IPS-20b (cell line): ENCODE data around the gene HORMAD2.
A peak's percentile ranks its signal among the peaks of the same experiment; 100 is the strongest.
"Not testable (repeated sequence)": the region's sequence is repeated elsewhere in the genome, so short reads cannot be mapped to it uniquely, and the experiment has no call there.

Source experiments
- H3K27ac ChIP-seq: one replicate; pipeline ENCODE4 v1.5.1; 2013; ENCODE audit warnings: low read length
- H3K27me3 ChIP-seq: 2 replicates; pipeline ENCODE4 v1.6.1; 2013; ENCODE audit warnings: mild to moderate bottlenecking, low read length, inconsistent platforms; ENCODE audit not compliant: insufficient read depth
- H3K36me3 ChIP-seq: 2 replicates; pipeline ENCODE4 v1.6.1; 2013; ENCODE audit warnings: low read depth, mild to moderate bottlenecking, inconsistent platforms, low read length, moderate library complexity; ENCODE audit not compliant: insufficient read depth
- H3K4me1 ChIP-seq: 2 replicates; pipeline ENCODE4 v1.6.1; 2013; ENCODE audit warnings: mild to moderate bottlenecking, control low read depth, inconsistent platforms, low read length, moderate library complexity; ENCODE audit not compliant: insufficient read depth
- H3K4me3 ChIP-seq: 2 replicates; pipeline ENCODE4 v1.5.1; 2013; ENCODE audit warnings: mild to moderate bottlenecking, low read length, inconsistent platforms
- H3K9ac ChIP-seq: 2 replicates; pipeline ENCODE4 v1.6.1; 2013; ENCODE audit warnings: low read depth, mild to moderate bottlenecking, inconsistent platforms, low read length, moderate library complexity
- H3K9me3 ChIP-seq: 2 replicates; pipeline ENCODE4 v1.6.1; 2013; ENCODE audit warnings: mild to moderate bottlenecking, low read depth, low read length, inconsistent platforms; ENCODE audit not compliant: insufficient read depth

The HORMAD2 gene

DNA sequence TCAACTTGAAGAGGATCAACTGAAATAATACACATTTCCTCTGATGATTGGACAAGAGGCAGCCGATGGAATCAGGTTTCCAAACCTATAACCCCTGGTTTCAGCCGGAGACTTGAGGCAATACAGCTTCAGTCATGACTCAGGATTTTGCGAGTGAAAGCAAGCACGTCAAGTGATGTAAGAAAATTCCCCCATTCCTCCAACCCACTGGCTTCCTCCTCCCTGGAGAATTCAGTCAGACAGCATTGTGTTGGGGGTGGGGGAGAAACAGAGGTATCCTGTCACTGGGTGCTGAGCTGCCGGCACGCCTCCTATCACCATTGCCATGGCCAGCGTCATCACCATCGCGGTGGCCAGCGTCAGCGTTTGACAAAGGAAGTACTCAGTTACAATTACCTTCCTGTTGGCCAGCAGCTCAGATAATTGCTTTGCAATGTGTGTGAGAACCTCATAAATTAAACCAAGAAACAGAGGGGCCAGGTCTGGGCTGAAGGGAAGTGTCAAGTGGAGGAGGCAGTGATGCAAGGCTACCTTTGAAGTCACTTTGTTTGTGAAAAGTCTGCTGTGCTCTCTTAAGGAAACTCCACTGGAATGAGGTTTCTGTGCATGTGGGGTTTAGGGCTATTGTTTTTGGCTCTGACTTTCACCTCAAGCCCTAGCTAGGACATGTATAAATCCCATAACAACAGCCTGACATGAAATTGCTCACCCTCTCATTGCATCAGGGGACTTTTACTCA lies 116.0 kb downstream of the HORMAD2 start:
- Histone ChIP-seq H3K27ac (peak overlapping the region; percentile 21), H3K9me3 (no peaks in the 10 kb centered on the region), H3K4me1 (peaks cover 18% of the 10 kb centered on the region; the same call in 1 of the 2 replicates), H3K36me3 (no peaks in the 10 kb centered on the region), H3K27me3 (no peaks in the 10 kb centered on the region), H3K9ac (peak overlapping the region; percentile 46; the same call in 1 of the 2 replicates), H3K4me3 (peak overlapping the region; percentile 20; the same call in 1 of the 2 replicates)

DNA sequence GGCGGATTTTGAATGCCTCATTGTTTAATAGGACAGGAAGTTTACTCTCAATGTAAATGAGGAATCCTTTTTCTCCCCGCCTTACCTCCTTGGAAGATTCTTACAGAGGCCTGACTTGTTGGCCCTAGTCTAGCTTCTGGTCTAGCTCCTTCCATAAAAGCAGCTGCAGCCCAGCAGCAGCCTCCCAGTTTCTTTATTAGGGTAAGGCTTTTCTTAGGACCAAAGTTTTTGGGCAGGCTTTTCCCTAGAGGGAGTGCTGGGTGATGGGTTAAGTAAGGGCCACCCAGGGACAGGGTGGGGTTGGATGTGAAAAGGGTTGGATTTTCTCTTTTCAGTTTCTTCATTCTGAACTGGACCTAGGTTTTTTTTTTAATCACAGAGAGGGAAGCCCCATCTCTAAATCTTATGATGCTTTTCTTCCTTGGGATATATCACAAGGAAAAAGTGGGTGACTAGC lies 116.6 kb downstream of the HORMAD2 start:
- peaks cover 18% of the 10 kb centered on the region; the same call in 1 of the 2 replicates for H3K4me1 ChIP-seq
- H3K9ac ChIP-seq, result peak overlapping the region; percentile 46; the same call in 1 of the 2 replicates
- H3K27ac ChIP-seq, result peak overlapping the region; percentile 21
- H3K27me3 ChIP-seq, result no peaks in the 10 kb centered on the region
- H3K36me3 ChIP-seq, result no peaks in the 10 kb centered on the region
- no peaks in the 10 kb centered on the region for H3K9me3 ChIP-seq
- peak overlapping the region; percentile 20; the same call in 1 of the 2 replicates for H3K4me3 ChIP-seq

DNA sequence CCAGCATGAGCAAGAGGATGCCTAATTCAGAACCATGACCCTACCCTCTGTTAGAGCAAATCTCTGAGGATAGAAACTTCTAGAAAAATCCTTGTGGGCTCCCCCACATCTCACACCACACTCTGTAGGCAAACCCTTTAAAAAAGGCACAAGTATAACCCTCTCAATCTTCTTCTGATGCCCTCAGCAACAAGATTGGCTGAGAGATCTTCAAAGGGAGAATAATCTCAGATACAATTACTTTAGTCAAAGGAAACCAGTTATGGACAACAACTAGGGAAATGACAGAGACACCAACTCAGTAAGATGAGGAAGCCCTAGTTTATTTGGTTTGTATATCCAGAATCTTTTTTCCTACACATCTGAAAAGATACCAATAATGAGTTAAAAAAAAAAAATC lies 117.1 kb downstream of the HORMAD2 start:
- Histone ChIP-seq H3K4me1 (peaks cover 18% of the 10 kb centered on the region; the same call in 1 of the 2 replicates), H3K27ac (no peak overlapping the region), H3K4me3 (no peak overlapping the region)

DNA sequence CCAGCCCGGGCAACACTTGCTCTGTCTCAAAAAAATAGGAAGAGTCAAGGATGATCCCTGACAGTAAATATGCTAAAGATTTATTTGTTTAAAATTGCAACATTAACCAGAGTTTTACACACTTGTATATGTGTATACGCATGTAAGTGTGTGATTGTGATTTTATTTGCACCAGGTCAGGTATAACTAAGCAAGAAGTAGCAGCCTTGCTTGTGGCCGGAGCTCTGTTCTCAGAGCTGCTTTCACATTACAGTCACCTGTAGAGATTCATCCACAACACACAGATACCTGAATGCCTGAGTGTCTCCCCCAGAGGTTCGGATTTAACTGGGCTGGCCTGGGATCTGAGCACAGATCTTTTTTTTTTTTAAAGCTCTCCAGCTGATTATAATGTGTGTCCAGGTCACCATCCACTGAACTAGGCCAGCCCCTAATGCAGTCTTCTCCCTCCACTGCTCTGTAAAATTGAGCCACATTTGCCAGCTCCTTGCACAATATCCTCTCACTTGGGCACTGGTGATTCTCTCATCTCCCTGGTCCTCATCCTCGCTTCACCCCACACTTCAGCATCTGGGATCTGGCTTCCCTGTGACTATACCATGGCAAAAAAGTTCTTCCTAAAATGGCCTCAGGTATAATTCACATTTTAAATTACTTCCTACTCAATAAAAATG lies 118.0 kb downstream of the HORMAD2 start:
- Histone ChIP-seq H3K27ac (no peak overlapping the region), H3K36me3 (no peaks in the 10 kb centered on the region), H3K9me3 (no peaks in the 10 kb centered on the region), H3K4me3 (no peak overlapping the region), H3K9ac (no peak overlapping the region), H3K4me1 (peaks cover 18% of the 10 kb centered on the region; the same call in 1 of the 2 replicates), H3K27me3 (no peaks in the 10 kb centered on the region)

More for the DNA sequence above, 117.1 kb downstream of the HORMAD2 start:
- Histone ChIP-seq H3K9me3 (no peaks in the 10 kb centered on the region), H3K27me3 (no peaks in the 10 kb centered on the region), H3K36me3 (no peaks in the 10 kb centered on the region), H3K9ac (no peak overlapping the region; the same call in 1 of the 2 replicates)

DNA sequence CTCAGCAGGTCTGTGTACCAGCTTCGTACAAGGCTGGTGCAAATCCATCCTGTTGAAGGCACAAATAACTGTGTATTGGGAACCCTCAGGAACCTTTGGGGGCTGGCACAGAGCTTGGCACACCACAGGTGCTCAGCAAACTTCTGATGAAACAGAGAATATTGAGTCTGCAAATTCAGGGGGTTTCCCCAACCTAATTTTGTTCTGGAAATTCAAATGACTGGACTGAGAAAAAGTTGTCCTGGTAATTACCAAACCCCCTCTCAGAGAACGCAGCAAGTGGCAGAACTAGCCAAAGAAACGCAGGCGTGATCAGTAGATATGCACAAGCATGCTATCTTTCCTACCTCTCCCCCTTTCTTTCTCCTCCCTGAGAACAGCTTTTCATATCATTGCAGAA lies 118.7 kb downstream of the HORMAD2 start:
- H3K9ac ChIP-seq, result no peak overlapping the region
- no peak overlapping the region for H3K4me3 ChIP-seq
- no peak overlapping the region for H3K27ac ChIP-seq
- H3K27me3 ChIP-seq, result no peaks in the 10 kb centered on the region
- peaks cover 18% of the 10 kb centered on the region; the same call in 1 of the 2 replicates for H3K4me1 ChIP-seq
- no peaks in the 10 kb centered on the region for H3K36me3 ChIP-seq
- H3K9me3 ChIP-seq, result no peaks in the 10 kb centered on the region

DNA sequence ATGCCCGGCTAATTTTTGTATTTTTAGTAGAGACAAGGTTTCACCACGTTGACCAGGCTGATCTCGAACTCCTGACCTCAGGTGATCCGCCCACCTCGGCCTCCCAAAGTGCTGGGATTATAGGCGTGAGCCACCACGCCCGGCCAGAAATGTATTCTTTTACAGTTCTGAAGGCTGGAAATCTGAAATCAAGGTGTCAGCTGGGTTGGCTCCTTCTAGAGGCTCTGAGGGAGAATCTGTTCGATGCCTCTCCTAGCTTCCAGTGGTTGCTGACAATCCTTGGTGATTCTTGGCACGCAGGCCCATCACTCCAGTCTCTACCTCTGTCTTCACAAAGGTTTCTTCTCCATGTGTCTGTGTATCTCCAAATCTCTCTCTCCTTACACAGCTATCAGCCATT lies 120.6 kb downstream of the HORMAD2 start:
- H3K4me1 ChIP-seq, result peaks cover 12% of the 10 kb centered on the region; the same call in 1 of the 2 replicates
- not testable (repeated sequence) for H3K27ac ChIP-seq

DNA sequence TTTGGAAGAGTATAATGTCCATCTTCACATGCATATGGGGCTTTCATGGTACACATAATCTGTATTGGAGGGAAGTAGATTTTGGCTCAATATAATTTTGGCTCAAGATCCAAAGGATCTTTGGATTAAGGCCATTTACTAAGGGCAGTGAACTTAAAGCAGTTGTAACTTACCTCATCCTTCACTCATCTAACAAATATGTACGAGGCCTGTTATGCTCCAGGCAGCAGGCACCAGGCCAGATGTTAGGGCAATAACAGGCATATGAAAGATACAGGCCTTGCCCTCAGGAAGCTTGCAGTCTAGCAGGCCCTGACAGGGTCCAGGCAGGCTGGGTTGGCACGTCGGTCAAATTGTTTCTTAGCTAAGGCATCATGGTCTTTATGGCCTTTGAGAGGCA lies 121.7 kb downstream of the HORMAD2 start:
- Histone ChIP-seq H3K4me1 (peaks cover 3% of the 10 kb centered on the region; the same call in 1 of the 2 replicates), H3K27ac (no peak overlapping the region), H3K9ac (no peak overlapping the region), H3K27me3 (no peaks in the 10 kb centered on the region), H3K9me3 (no peaks in the 10 kb centered on the region), H3K36me3 (no peaks in the 10 kb centered on the region), H3K4me3 (no peak overlapping the region)

More for the DNA sequence above, 120.6 kb downstream of the HORMAD2 start:
- H3K27me3 ChIP-seq, H3K36me3 ChIP-seq, H3K9ac ChIP-seq, H3K9me3 ChIP-seq, H3K4me3 ChIP-seq: not testable (repeated sequence)

DNA sequence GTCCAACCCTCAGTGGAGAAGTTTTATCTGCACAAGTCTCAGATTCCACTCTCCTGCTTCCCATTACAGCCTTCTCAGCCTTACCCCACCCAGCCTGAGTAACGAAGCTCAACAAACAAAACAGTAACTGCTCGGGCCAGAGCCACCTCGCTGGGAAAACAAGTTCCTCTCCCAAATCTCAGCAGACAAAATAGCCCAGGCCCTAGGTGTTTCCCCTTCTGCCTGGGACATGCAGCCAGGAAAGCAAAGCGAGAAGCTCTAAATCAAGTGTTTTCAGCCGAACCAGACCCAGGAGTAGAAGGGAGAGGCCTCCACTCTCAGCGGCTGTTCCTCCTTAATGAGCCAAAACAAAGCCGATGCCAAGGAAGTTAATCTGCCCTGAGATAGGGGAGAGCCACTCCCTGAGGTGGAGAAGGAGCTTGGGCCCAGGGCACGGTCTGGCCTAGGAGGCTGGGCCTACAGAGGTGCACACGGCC lies 122.3 kb downstream of the HORMAD2 start:
- H3K9me3 ChIP-seq, result no peaks in the 10 kb centered on the region
- no peak overlapping the region for H3K4me3 ChIP-seq
- no peaks in the 10 kb centered on the region for H3K4me1 ChIP-seq
- H3K27me3 ChIP-seq, result no peaks in the 10 kb centered on the region
- no peak overlapping the region for H3K27ac ChIP-seq
- no peaks in the 10 kb centered on the region for H3K36me3 ChIP-seq
- 0 out of 2 replicates have a peak overlapping the region, but pooled peaks have one; percentile 33 for H3K9ac ChIP-seq

DNA sequence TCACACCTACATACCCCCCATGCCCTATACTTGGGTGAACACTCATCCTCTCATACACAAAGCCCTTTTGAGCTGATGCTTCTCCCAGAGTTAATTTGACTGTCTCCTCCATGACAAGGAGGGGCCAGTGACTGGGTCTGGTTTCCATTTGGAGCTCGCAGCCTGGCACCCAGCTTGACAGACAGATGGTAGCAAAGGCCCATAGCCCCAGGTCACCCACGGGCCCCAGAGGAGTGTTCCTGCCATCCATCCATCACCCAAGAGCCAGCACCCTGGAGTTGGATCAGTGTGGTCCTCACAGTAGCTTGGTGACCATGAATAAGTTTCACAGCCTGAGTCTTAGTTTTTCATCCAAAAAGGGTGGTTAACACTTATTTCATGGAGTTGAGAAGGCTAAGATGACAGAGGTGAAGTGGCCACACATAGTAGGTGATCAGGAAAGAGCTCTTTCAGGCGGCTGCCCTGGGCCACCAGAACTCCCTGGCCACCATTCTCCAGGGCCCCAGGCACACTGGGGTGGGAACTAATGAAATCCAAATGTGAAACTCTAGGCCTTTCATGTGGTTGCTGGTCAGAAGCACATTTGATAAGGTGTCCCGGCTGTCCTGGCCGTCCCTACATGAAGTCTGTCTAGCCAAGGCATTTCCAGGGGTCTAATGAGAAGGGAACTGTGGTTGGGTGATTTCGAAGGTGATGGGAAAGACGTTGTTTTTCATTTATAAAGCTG lies 123.9 kb downstream of the HORMAD2 start:
- Histone ChIP-seq H3K9me3 (no peaks in the 10 kb centered on the region), H3K27ac (no peak overlapping the region), H3K36me3 (no peaks in the 10 kb centered on the region), H3K9ac (no peak overlapping the region), H3K4me3 (no peak overlapping the region), H3K4me1 (no peaks in the 10 kb centered on the region), H3K27me3 (peaks cover 3% of the 10 kb centered on the region; the same call in 1 of the 2 replicates)

DNA sequence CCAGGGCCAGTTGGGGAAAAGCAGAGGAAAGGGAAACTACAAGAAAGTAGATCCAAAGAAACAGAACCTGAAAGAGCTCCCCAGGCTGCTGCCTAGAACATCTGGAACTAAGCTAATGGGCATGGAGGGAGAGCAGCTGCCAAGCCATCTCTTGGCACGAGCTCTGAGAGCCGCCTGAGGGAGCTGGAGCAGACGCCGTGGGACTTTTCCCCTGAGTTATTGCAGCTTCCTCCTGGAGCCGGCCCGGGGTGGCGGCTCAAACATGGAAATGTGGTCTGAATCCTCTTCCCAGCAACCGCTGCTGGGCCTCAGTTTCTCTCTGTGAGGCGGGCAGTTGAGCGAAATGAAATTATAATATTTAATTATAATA lies 124.5 kb downstream of the HORMAD2 start:
- Histone ChIP-seq H3K9ac (no peak overlapping the region), H3K4me3 (no peak overlapping the region), H3K27me3 (peaks cover 3% of the 10 kb centered on the region; the same call in 1 of the 2 replicates), H3K9me3 (no peaks in the 10 kb centered on the region), H3K27ac (no peak overlapping the region), H3K36me3 (no peaks in the 10 kb centered on the region), H3K4me1 (no peaks in the 10 kb centered on the region)
